Measurements from ENCODE around the gene LPAR1. TPM values are rescaled to one million over a fixed set of nuclear protein-coding genes. Genes with fewer than 3 reads are reported as not detected.

Gene LPAR1
- total RNA-seq, 2 donors from 2014 or later: 16.5 to 20.2 TPM

- no peak for DNase-seq
- no peaks in the 10 kb centered on the region for H3K36me3 ChIP-seq
- intact Hi-C loops (cut with DNase I): no loop called here
- H3K27ac ChIP-seq: no peak overlapping the region
- no peak overlapping the region for H3K4me3 ChIP-seq
- no peaks in the 10 kb centered on the region for H3K27me3 ChIP-seq
- H3K9ac ChIP-seq (ENCODE audit: low read depth in 2 of 2, low read length in 2 of 2): no peak overlapping the region
- TF ChIP-seq CTCF (IDR thresholded peaks at IDR 0.05): no peak
- no peaks in the 10 kb centered on the region for H3K9me3 ChIP-seq
- H3K4me1 ChIP-seq: peaks cover 18% of the 10 kb centered on the region
These were observed 25.0 kb downstream of the LPAR1 start for GRCh38 chr9:111013250-111013649.

GRCh38 chr9:111008158-111009075, 29.9 kb downstream of the LPAR1 start:
- H3K4me1 ChIP-seq: no peaks in the 10 kb centered on the region
- TF ChIP-seq CTCF (IDR thresholded peaks at IDR 0.05): no peak
- H3K4me3 ChIP-seq: no peak overlapping the region
- no peak overlapping the region for H3K27ac ChIP-seq
- H3K27me3 ChIP-seq: no peaks in the 10 kb centered on the region
- no peak for DNase-seq
- H3K36me3 ChIP-seq: no peaks in the 10 kb centered on the region
- no peaks in the 10 kb centered on the region for H3K9me3 ChIP-seq
- intact Hi-C loops (cut with DNase I): no loop called here
- no peak overlapping the region for H3K9ac ChIP-seq (ENCODE audit: low read depth in 2 of 2, low read length in 2 of 2)

- H3K9me3 ChIP-seq: no peaks in the 10 kb centered on the region
- intact Hi-C loops (cut with DNase I): no loop called here
- no peak for TF ChIP-seq CTCF (IDR thresholded peaks at IDR 0.05)
- H3K27me3 ChIP-seq: no peaks in the 10 kb centered on the region
- DNase-seq: no peak
- H3K4me1 ChIP-seq: no peaks in the 10 kb centered on the region
- H3K36me3 ChIP-seq: no peaks in the 10 kb centered on the region
- H3K27ac ChIP-seq: peak overlapping the region; percentile 25
- H3K9ac ChIP-seq (ENCODE audit: low read depth in 2 of 2, low read length in 2 of 2): no peak overlapping the region
- H3K4me3 ChIP-seq: no peak overlapping the region
These were observed 32.4 kb downstream of the LPAR1 start for GRCh38 chr9:111005746-111006470.

GRCh38 chr9:111004936-111005335, 33.3 kb downstream of the LPAR1 start:
- intact Hi-C loops (cut with DNase I): no loop called here
- no peak for TF ChIP-seq CTCF (IDR thresholded peaks at IDR 0.05)
- Histone ChIP-seq H3K27me3 (no peaks in the 10 kb centered on the region), H3K4me3 (no peak overlapping the region), H3K9ac (ENCODE audit: low read depth in 2 of 2, low read length in 2 of 2) (no peak overlapping the region), H3K27ac (no peak overlapping the region), H3K36me3 (no peaks in the 10 kb centered on the region), H3K9me3 (no peaks in the 10 kb centered on the region), H3K4me1 (no peaks in the 10 kb centered on the region)
- DNase-seq: no peak

GRCh38 chr9:111003182-111003581, 35.1 kb downstream of the LPAR1 start:
- intact Hi-C loops (cut with DNase I): no loop called here
- Histone ChIP-seq H3K27ac (no peak overlapping the region), H3K36me3 (no peaks in the 10 kb centered on the region)

More at GRCh38 chr9:111003182-111003581, 35.1 kb downstream of the LPAR1 start:
- Histone ChIP-seq H3K4me1 (no peaks in the 10 kb centered on the region), H3K9ac (ENCODE audit: low read depth in 2 of 2, low read length in 2 of 2) (no peak overlapping the region), H3K9me3 (no peaks in the 10 kb centered on the region), H3K4me3 (no peak overlapping the region), H3K27me3 (no peaks in the 10 kb centered on the region)
- no peak for DNase-seq
- no peak for TF ChIP-seq CTCF (IDR thresholded peaks at IDR 0.05)

Data from colonic mucosa (tissue), 4 donors.